ENCODE measurements around the gene CLEC12A.

GRCh38 chr12:10015450-10015849 is 44.2 kb downstream of the CLEC12A start:
- no peak for TF ChIP-seq CTCF (conservative IDR thresholded peaks at IDR 0.05; ENCODE audit: low read depth, low read length)
- TF ChIP-seq ELK1 (IDR thresholded peaks at IDR 0.05; ENCODE audit: borderline replicate concordance, low read depth, low read length), result no peak
- no peak for TF ChIP-seq POLR2A (IDR thresholded peaks at IDR 0.05; ENCODE audit: low read depth, low read length)
- no peak for TF ChIP-seq BHLHE40 (IDR thresholded peaks at IDR 0.05; ENCODE audit: low read depth, low read length)
- TF ChIP-seq, protein P1, sequence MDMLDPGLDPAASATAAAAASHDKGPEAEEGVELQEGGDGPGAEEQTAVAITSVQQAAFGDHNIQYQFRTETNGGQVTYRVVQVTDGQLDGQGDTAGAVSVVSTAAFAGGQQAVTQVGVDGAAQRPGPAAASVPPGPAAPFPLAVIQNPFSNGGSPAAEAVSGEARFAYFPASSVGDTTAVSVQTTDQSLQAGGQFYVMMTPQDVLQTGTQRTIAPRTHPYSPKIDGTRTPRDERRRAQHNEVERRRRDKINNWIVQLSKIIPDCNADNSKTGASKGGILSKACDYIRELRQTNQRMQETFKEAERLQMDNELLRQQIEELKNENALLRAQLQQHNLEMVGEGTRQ (IDR thresholded peaks at IDR 0.05; ENCODE audit: low read depth, low read length), result no peak
- no peak for TF ChIP-seq RCOR1 (IDR thresholded peaks at IDR 0.05; ENCODE audit: insufficient replicate concordance, low read length)
- no peak for TF ChIP-seq SMC3 (IDR thresholded peaks at IDR 0.05; ENCODE audit: low read depth, low read length)

All from IMR-90 (cell line).